RWPE2 (cell line): ENCODE measurements around the gene XCR1.

Experiments
- ATAC-seq: fragments of 200-7000 bp; cut with Tn5 transposase; 3 replicates; pipeline ENCODE4 v1.9.1; 2021; ENCODE audit warnings: low read depth
- DNase-seq: peaks from one replicate; pipeline ENCODE4 v3.0.0-alpha.2; 2020; ENCODE audit warnings: low spot score
- H3K27ac ChIP-seq: fragments of 450-650 bp; 2 replicates; pipeline ENCODE4 v1.5.1; 2017; ENCODE audit warnings: mild to moderate bottlenecking; ENCODE audit not compliant: poor library complexity, severe bottlenecking
- H3K27me3 ChIP-seq: fragments of 250-450 bp; sonication (Bioruptor Pico); 2 replicates; pipeline ENCODE4 v1.5.1; 2021; ENCODE audit warnings: mild to moderate bottlenecking, moderate library complexity; ENCODE audit not compliant: insufficient read depth, poor library complexity, severe bottlenecking
- H3K36me3 ChIP-seq: fragments of 250-450 bp; sonication (Bioruptor Pico); 2 replicates; pipeline ENCODE4 v1.5.1; 2020; ENCODE audit warnings: low read depth, mild to moderate bottlenecking, moderate library complexity
- H3K4me1 ChIP-seq: fragments of 250-450 bp; sonication (Bioruptor Pico); 2 replicates; pipeline ENCODE4 v1.5.1; 2021; ENCODE audit warnings: mild to moderate bottlenecking, moderate library complexity; ENCODE audit not compliant: insufficient read depth, poor library complexity, severe bottlenecking
- H3K4me3 ChIP-seq: fragments of 250-450 bp; sonication (Bioruptor Pico); 2 replicates; pipeline ENCODE4 v1.5.1; 2021; ENCODE audit warnings: mild to moderate bottlenecking, moderate library complexity; ENCODE audit not compliant: severe bottlenecking
- H3K9me3 ChIP-seq: fragments of 250-450 bp; sonication (Bioruptor Pico); 2 replicates; pipeline ENCODE4 v1.5.1; 2021; ENCODE audit warnings: mild to moderate bottlenecking, moderate library complexity; ENCODE audit not compliant: severe bottlenecking
- CTCF ChIP-seq: fragments of 450-650 bp; IDR thresholded peaks from one replicate; pipeline ENCODE4 v1.5.1; 2017; ENCODE audit warnings: mild to moderate bottlenecking, moderate library complexity; ENCODE audit not compliant: poor library complexity, severe bottlenecking

Gene XCR1

GRCh38 chr3:46019707-46020106 is 7.6 kb downstream of the XCR1 start:
- no peak for DNase-seq

GRCh38 chr3:46017720-46018119 is 9.6 kb downstream of the XCR1 start:
- H3K27ac ChIP-seq: no peak overlapping the region
- no peak for ATAC-seq
- no peaks in the 10 kb centered on the region for H3K27me3 ChIP-seq
- TF ChIP-seq CTCF: no peak
- H3K4me1 ChIP-seq: no peaks in the 10 kb centered on the region
- no peaks in the 10 kb centered on the region for H3K9me3 ChIP-seq
- DNase-seq: no peak
- no peaks in the 10 kb centered on the region for H3K36me3 ChIP-seq
- no peak overlapping the region for H3K4me3 ChIP-seq

More at GRCh38 chr3:46019707-46020106, 7.6 kb downstream of the XCR1 start:
- H3K4me1 ChIP-seq: no peaks in the 10 kb centered on the region
- H3K36me3 ChIP-seq: no peaks in the 10 kb centered on the region
- no peaks in the 10 kb centered on the region for H3K27me3 ChIP-seq
- no peak for ATAC-seq
- TF ChIP-seq CTCF: no peak
- no peak overlapping the region for H3K27ac ChIP-seq
- no peaks in the 10 kb centered on the region for H3K9me3 ChIP-seq
- no peak overlapping the region for H3K4me3 ChIP-seq

- no peak for ATAC-seq
- Histone ChIP-seq H3K27ac (no peak overlapping the region), H3K4me1 (no peaks in the 10 kb centered on the region), H3K4me3 (no peak overlapping the region), H3K9me3 (no peaks in the 10 kb centered on the region), H3K36me3 (no peaks in the 10 kb centered on the region), H3K27me3 (no peaks in the 10 kb centered on the region)
- no peak for TF ChIP-seq CTCF
- no peak for DNase-seq
Observed at GRCh38 chr3:46013316-46014094, 13.8 kb downstream of the XCR1 start.

GRCh38 chr3:46012246-46012645 is 15.0 kb downstream of the XCR1 start:
- Histone ChIP-seq H3K27me3 (no peaks in the 10 kb centered on the region), H3K27ac (no peak overlapping the region), H3K9me3 (no peaks in the 10 kb centered on the region), H3K36me3 (no peaks in the 10 kb centered on the region), H3K4me1 (no peaks in the 10 kb centered on the region), H3K4me3 (no peak overlapping the region)
- no peak for ATAC-seq
- no peak for DNase-seq
- no peak for TF ChIP-seq CTCF

- H3K9me3 ChIP-seq: no peaks in the 10 kb centered on the region
- DNase-seq: no peak
- H3K36me3 ChIP-seq: no peaks in the 10 kb centered on the region
- H3K4me1 ChIP-seq: no peaks in the 10 kb centered on the region
- H3K27ac ChIP-seq: no peak overlapping the region
- no peak overlapping the region for H3K4me3 ChIP-seq
- no peak for TF ChIP-seq CTCF
- H3K27me3 ChIP-seq: no peaks in the 10 kb centered on the region
- no peak for ATAC-seq
Observed at GRCh38 chr3:46010519-46011113, 16.7 kb downstream of the XCR1 start.
